Inferior parietal cortex (tissue), 1 donor: ENCODE results near the gene GABRR1.

ENCODE experiments used
- DNase-seq: peaks from one replicate; pipeline ENCODE4 v3.0.0-alpha.2; 2016; ENCODE audit errors: extremely low spot score

GABRR1 gene

DNA sequence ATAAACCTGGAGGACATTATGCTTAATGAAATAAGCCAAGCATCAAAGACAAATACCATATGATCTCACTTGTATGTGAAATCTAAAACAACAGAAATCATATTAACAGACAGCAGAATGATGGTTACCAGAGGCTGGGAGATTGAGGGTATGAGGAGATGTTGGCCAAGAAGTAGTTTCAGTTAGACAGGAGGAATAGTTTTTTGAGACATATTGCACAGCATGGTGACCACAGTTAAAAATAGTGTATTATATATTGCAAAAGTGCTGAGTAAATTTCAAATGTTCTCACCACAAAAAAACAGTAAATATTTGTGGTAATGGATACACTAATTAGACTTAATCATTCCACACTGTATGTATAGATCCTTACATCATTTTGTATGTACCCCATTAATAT is 1.8 kb downstream of the GABRR1 start:
- DNase-seq = no peak

DNA sequence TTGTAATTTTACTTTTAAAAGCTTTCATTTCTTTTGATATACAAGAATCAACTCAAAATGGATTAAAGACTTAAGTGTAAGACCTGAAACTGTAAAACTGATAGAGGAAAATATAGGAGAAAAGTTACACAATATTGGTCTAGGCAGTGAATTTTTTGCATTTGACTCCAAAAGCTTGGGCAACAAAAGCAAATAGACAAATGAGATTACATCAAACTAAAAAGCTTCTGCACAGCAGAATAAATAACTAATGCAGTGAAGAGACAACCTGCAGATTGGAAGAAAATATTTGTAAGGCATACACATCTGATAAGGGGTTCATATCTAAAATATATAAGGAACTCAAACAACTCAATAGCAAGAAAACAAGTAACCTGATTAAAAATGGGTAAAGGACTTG is 3.0 kb downstream of the GABRR1 start:
- no peak for DNase-seq

DNA sequence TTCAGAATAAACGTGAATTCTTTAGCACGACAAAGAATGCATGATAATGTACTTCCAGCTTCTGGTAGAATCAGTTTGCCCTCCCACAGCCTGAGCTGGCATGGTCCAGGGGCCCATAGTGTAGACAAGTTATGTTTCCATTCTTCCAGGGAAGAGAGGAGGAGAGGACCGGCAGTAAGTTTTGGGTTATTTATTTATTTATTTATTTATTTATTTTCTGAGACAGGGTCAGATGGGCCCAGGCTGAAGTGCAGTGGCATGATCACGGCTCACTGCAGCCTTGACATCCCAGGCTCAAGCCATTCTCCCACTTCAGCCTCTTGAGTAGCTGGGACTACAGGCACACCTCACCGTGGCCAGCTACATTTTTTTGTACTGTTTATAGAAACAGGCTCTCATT is 4.7 kb downstream of the GABRR1 start:
- no peak for DNase-seq

DNA sequence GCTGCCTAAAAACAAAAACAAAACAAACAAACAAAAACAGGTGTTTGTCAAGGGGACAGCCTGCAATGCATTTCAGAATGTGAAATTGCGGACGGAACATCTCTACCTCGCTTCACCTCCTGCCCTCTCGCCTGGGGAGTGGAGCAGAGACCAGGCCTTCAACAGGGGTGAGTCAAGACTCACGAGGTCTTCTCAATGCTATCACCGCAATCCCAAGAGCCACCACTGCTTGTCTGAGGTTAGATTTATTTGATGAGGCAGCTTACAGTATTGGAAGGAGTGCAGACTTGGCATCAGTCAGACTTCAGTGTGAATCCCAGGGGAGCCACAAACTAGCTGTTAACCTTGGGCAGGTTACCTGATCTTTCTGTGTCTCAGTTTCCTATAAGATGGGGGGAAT is 7.7 kb downstream of the GABRR1 start:
- no peak for DNase-seq

DNA sequence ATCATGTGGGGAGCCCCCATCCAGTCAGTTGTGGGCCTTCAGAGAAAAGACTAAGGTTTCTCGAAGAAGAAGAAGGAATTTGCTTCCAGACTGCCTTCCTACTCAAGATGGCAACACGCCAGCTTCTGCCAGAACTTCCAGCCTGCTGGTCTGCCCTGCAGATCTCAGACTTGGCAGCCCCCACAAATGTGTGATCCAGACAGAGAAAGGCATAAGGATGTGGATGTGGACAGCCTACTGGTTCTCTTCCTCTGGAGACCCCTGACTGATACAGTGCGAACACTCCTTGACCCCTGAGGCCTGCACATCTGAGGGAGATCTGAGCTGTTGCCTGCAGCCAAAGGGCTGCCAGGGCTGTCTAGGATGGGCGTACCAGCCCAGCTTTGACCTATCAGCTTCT is 8.6 kb downstream of the GABRR1 start:
- DNase-seq = no peak

DNA sequence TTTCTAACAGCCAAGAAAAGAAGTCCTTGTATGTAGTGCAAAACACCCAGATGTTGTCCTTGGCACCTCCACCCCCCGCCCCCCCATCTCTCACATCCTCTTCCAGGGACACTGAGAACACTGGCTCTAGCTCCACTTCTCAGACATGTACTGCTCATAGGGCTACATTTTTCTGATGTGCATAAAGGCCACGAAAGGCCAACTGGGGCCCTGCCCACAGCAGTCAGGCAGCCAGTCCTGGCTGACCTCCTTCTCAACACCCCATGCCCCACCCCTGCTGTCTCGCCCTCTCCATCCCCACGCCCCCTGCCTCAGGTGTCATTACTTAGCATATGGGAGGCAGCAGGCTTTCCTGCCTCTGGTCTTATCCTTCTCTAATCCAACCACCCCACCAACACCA is 11.3 kb downstream of the GABRR1 start:
- no peak for DNase-seq

DNA sequence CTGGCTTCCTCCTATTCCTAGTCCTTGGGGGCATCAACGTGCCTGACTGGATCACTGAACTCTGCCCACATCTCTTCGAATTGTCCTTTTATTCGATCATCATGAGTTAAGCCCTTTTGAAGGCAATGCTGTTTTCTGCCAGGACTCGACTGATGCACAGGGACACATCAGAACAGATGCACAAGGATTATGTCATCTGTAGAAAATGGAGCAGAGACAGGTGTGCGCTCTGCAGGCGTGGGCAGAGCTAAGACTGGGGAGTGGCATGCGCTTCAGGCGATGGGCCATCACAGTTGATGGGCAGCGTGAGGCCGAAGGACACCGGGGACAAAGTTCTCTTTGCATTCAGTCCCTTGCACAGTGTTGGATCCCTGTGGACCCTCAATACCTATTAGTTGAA is 13.1 kb downstream of the GABRR1 start:
- DNase-seq = no peak

DNA sequence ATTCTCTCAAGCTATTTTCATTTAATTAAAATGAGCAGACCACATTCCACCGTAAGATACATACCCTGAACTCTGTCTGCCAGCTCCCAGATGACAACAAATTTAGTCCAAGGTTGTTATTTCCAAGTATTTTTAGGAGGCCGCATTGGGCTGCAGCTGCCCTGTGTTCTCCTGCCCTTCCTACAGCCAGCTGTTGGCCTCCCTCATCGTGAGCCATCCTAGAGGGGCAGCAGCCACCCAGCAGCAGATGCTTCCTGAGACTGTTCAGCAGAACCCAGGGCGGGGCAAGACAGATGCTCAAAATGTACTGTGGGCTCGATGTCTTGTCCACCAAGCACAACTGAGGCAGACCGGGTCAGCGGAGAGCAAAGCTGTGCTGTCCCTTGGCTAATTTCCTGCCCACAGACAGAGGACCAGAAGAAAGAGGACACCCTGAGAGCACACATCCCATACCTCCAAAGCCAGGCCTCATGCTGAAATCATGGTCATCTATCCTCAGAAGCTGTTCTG is 16.4 kb downstream of the GABRR1 start:
- no peak for DNase-seq

DNA sequence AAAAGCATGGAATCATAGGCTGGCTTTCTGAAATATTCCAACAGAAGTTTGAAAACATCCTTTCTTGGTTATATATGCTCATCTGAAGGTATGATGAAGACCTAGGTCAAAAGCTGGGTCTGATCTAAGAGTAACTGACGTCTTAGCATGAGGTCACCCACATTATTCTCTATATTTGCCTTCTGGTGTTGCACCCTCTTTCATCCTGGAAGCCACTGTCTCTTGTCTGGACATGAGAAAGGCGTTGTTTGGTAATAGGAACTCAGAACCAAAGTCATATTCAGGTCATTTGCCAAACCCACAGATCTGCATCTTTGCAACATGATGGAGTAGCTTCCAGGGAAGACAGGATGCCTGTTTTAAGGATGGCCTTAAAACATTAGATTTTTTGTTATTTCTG is 17.6 kb downstream of the GABRR1 start:
- DNase-seq = no peak

DNA sequence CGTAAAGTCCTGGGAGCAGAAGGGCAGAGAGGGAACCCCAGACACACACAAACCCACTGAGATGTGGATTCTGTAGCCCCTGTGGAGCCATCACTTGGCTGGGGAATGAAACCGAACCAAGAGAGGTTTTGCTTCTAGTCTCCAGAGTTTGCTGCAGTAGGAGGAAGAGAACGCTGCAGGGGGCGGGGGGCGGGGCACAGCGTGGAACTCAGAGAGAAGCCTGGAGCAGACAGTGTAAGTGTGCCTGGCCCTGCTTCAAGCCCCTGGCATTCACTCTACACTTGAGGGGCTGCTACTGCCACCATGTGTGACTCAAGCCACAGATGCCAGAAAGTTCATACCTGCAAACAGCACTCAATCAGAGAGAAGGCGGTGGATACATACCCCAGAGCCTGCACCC is 18.9 kb downstream of the GABRR1 start:
- DNase-seq = no peak

DNA sequence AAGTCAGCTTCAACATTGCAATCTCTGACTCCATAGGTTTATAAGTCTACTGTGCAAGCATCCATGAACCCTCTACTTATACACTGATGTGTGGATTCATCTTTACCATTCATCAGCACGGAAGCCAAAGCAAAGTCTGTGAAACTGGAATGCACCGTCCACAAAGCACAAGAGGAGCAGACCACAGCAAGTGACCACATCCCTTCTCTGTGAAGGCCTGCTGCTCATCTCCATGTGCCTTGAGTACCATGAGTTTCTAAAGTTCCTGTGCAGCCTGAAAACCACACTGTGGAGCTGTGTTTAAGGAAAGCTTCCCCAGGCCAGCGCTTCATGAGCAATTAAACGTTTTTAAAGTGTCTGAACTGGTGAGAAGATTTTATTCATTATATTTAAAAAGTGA is 20.0 kb downstream of the GABRR1 start:
- DNase-seq = no peak

DNA sequence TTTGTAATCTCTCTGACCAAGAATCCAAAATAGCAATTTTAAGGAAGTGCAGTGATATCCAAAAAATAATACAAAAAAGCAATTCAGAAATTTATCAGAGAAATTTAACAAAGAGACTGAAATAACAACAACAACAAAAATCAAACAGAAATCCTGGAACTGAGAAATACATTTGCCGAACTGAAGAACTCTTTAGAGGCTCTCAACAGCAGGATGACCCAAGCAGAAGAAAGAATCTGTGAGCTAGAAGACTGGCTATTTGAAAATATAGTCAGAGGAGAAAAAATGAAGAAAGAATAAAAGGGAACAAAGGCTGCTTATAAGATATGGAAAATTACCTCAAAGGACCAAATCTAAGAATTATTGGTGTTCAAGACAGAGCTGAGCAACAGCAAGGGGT is 22.6 kb downstream of the GABRR1 start:
- DNase-seq = no peak

DNA sequence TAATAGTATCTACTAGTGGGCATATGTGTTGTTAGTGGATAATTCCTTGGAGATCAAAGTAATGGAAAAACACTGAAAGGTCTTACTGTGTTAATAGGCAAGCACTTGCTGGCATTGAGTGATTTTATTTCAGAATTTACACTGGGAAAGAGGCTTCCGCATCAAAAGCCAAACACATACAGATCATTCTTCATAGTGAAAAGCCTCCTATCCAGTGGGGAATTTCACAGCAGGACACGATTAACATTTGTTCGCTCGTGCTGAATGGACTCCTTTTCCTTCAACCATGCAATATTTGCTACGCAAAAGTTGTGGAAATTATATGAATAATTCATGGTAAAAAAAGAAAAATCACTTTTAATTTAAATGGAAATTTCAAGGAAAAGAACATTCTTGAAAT is 26.4 kb downstream of the GABRR1 start:
- DNase-seq = no peak

DNA sequence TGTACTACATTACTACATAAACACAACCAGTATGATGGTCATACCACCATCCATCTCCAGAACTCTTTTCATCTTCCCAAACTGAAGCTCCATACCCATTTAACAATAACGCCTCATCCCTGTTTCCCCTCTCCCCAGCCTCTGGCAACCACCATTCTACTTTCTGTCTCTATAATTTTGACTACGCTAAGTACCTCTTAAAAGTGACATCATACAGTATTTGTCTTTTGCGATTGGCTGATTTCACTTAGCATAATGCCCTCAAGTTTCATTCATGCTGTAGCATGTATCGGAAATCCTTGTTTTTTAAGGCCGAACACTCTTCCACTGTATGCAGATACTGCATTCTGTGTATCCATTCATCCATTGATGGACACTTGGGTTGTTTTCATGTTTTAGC is 29.7 kb downstream of the GABRR1 start:
- DNase-seq = no peak

DNA sequence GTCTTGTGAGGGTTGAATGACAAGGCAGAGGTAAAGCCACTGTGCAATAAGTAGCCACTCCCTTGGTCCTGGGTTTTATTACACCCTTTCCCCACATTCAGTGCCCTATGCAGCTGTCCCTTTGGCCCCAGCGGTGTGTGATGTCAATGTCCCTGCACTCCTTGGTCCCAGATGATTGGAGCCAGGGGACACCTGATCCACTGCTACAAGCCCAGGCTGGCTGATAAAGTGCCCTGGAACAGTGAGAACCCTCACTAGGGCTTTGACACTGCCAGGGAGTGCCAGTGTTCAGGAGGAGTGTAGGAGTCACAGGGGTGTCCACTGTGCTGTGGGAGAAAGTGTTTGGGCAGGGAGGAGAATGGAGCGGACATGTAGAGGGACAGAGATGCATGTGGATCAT is 30.4 kb downstream of the GABRR1 start:
- no peak for DNase-seq

DNA sequence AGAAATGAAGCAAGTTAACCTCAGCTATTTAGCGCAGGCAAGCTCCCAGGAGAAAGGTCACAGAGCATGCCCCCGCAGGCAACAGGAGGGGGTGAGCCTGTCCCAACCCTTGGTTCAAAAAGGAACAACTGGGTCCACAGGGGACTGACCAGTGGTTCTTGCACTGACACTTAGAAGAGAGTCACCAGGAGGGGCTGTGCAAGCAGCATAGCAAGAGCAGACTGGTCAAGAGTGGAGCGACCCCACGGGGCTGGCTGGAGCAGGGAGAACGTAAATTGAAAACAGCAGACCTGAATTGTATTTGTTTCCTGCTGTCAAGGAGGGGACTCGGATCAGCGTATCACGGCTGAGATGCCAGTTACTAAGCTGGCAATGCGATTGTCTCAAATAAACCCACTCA is 32.8 kb downstream of the GABRR1 start:
- no peak for DNase-seq

DNA sequence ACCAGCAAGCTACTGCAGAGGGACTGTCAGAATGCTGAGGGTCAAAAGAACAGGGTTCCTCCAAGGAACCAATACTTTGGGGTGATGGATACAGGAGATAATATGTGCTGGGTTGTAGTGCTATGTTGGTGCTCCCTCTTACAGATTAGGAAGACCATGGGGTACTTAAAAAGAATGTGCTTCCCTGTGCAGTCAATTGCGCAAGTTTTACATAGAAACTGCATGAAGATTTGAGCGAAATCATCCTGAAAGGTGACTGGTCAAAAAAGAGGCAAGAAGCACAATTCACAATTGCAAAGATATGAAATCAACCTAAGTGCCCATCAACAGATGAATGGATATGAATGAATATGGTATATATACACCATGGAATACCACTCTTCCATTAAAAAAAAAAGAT is 33.9 kb downstream of the GABRR1 start:
- no peak for DNase-seq

DNA sequence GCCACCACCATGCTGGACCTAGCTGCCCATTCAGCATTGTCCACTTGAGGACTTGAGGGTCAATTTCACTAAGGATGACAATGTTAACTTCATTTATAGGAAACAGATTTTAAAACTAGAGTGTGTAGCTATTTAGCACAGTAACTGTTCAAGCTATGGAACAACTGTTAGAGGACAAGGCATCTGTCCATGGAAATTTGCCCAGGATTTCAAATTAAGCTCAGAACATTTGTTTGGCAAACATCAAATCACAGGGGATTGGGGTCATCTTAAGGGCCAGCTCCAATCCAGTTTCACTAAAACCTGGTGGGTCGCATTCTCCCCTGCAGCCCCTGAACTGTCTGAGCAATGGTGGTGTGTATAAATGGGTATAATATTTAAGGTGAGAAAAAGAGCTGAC is 36.2 kb downstream of the GABRR1 start:
- no peak for DNase-seq

DNA sequence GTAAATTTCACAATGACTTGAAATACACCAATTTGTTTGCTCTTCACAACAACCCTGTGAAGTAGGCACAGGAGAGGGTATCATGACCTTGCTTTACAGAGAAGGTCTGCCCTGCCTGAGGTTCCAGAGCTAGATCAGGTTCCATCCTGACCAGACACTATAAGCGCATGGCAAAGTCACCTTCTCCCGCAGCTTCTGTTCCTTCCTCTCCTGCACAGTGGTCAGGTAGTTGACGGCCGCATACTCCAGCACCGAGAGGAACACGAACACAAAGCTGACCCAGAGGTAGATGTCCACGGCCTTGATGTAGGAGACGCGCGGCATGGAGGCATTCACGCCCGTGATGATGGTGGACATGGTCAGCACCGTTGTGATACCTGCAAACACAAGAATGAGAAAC is 37.0 kb downstream of the GABRR1 start:
- DNase-seq = no peak

DNA sequence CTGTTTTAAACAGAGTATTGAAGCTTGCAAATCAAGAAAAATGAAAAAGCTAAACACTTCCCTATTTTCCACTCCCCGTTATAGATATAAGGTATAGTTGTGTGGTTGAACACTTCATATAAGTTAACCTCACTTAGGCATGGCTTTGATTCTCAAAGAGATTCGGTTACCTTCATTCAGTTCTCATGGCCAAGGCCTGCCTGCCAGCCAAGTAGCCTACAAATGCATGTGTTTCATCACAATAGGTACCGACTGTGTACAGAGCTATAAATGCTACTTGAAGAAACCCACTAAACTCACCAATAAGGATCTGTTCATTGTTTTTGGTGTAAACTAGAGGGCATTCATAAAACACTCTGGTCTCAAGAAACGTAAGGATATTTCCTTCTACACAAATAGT is 43.5 kb downstream of the GABRR1 start:
- DNase-seq = no peak

DNA sequence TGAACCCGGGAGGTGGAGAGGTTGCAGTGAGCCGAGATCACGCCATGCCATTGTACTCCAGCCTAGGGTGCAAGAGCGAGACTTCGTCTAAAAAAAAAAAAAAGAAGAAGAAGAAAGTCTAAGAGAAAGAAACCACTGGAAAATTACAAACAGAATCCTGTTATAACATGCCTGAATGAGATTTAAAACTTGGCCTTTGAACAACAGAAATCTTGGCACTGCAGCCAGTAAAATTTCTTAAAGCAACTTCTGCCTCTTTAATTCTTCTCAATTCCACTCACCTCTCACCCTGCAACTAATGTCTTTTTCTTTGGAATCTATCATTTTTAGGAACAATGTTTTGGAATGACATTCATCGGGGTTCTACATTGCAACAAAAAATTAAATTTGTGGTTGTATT is 45.0 kb downstream of the GABRR1 start:
- no peak for DNase-seq

DNA sequence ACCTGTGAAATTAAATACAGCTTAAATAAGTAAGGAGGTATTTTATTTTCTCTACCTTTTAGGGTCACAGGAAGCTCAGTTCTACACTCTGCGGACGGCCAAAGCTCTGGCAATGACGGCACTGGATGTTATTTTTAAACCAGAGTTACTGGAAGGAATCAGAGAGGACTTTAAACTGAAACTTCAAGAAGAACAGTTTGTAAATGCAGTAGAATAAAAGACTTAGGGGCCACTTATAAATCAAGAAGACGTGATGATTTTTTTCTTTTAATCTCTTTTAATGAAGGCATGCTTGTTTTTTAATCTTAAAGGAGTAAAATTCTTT is 55.1 kb downstream of the GABRR1 start:
- no peak for DNase-seq

DNA sequence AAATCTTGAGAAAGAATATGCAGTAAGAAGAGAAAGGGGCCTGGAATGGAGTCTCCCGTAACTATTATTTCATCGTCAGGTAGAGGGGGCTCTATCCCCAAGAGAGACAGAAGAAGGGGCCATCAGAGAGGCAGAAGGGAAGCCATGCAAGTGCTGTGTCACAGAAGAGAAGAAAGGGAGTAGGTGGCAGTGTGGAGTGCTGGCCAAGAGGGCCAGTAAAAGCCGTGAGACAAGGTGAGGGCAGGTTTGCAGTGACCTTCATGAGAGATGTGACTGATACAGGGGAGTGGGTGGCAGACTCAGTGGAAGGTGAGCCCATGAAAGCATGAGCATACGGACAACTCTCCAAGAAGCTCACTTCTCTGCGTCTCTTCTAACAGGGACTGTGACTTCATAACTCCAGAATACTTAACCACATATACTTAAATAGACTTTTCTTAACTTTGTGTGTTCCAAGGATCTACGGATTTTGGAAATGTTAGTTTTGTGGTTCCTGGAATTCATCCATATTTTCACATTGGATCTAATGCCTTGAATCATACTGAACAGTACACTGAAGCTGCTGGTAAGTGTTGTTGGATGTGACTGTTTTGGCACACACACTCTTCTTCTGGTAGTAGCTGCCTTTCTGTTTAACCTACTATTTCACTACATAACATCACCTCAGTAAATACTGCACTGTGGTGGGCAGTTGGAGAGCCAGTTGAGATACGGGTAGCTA is 55.7 kb downstream of the GABRR1 start:
- no peak for DNase-seq

DNA sequence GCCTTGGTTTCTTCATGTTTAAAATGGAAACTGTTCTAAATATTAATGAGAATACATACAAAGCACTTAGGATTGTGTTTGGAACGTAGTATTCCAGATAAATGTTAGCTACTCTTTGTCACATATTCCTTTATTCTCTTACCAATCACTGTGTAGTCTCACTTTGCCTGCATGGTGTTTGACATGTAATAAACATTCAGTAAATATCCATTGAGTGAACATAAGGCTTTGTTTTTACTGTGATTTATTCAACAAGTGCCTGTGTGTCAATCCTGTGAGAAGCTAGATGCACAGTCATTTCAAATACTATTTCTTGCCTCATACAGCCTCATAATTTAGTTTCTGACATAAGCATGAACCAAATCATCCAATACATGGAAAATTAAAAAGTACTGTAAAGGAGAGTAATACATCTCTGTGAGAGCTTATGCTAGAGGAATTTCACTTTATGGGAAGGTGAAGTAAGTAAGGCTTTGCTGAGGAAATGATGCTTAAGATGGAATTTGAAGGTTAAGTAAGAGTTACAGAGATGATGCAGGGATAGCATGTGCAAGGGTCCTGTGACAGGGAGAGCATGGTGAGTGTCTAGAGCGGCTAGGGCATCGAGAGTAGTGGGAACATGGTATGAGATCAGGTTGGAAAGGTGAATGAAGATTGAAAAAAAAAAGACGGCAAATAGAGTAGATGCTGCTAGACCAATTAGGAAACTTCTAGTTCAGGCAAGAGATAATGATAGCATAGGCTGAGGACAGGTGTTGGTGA is 56.6 kb downstream of the GABRR1 start:
- no peak for DNase-seq
